GM12878 (cell line): ENCODE data around the gene RERE.

Source experiments
- ATF3 ChIP-seq: IDR thresholded peaks from 2 replicates; pipeline ENCODE4 v1.6.1; 2011; ENCODE audit warnings: low read depth, mild to moderate bottlenecking, low read length, moderate library complexity, borderline replicate concordance; ENCODE audit errors: extremely low read depth
- CTCF ChIP-seq, 3 experiments: IDR thresholded peaks in 2 of 3; conservative IDR thresholded peaks in 1 of 3; 2 replicates each; pipeline ENCODE4 v1.5.1; 2011; ENCODE audit warnings: low read depth in 3 of 3, low read length in 3 of 3, mild to moderate bottlenecking in 3 of 3, control low read depth in 2 of 3, moderate library complexity in 2 of 3, inconsistent platforms in 1 of 3, mixed read lengths in 1 of 3; ENCODE audit not compliant: control insufficient read depth in 2 of 3, insufficient read depth in 1 of 3; ENCODE audit errors: extremely low read depth in 1 of 3
- DPF2 ChIP-seq: fragments of 450-650 bp; IDR thresholded peaks from 2 replicates; pipeline ENCODE4 v1.6.1; 2017; ENCODE audit warnings: mild to moderate bottlenecking
- EGR1 ChIP-seq, 2 experiments: IDR thresholded peaks; 1 replicate in 1 of 2; 2 replicates in 1 of 2; pipeline ENCODE4 v1.6.1; 2011 to 2012; ENCODE audit warnings: low read depth in 2 of 2, low read length in 2 of 2, borderline replicate concordance in 1 of 2, mild to moderate bottlenecking in 1 of 2, moderate library complexity in 1 of 2
- NKRF ChIP-seq: fragments of 450-650 bp; conservative IDR thresholded peaks from 2 replicates; pipeline ENCODE4 v1.6.1; 2017; ENCODE audit warnings: mild to moderate bottlenecking, moderate library complexity
- POLR2A ChIP-seq: IDR thresholded peaks from 2 replicates; pipeline ENCODE4 v1.6.1; 2011; ENCODE audit warnings: low read depth, mild to moderate bottlenecking, low read length
- USF1 ChIP-seq: IDR thresholded peaks from 2 replicates; pipeline ENCODE4 v1.6.1; 2011; ENCODE audit warnings: borderline replicate concordance, low read depth, mild to moderate bottlenecking, moderate library complexity, mixed read lengths, low read length; ENCODE audit not compliant: insufficient read depth; ENCODE audit errors: extremely low read length
- ZNF24 ChIP-seq: fragments of 450-650 bp; IDR thresholded peaks from 2 replicates; pipeline ENCODE4 v1.6.1; 2017; ENCODE audit warnings: antibody characterized with exemption, mild to moderate bottlenecking

GRCh38 chr1:8371372-8371991 lies 446.0 kb downstream of the RERE start:
- TF ChIP-seq EGR1 (IDR thresholded peaks at IDR 0.05; ENCODE audit: borderline replicate concordance in 1 of 2, low read depth in 2 of 2, low read length in 2 of 2) (no peak), POLR2A (no peak), USF1 (no peak), CTCF (IDR thresholded peaks at IDR 0.05 in 2 of 3, conservative IDR thresholded peaks at IDR 0.05 in 1 of 3; ENCODE audit: control insufficient read depth in 2 of 3, extremely low read depth in 1 of 3, insufficient read depth in 1 of 3, low read depth in 3 of 3, low read length in 3 of 3) (no peak), ATF3 (no peak), DPF2 (no peak), NKRF (no peak), ZNF24 (no peak)
